Measurements from ENCODE around the gene KCNN3.
A peak's percentile ranks its signal among the peaks of the same experiment; 100 is the strongest.

Gene KCNN3

DNA sequence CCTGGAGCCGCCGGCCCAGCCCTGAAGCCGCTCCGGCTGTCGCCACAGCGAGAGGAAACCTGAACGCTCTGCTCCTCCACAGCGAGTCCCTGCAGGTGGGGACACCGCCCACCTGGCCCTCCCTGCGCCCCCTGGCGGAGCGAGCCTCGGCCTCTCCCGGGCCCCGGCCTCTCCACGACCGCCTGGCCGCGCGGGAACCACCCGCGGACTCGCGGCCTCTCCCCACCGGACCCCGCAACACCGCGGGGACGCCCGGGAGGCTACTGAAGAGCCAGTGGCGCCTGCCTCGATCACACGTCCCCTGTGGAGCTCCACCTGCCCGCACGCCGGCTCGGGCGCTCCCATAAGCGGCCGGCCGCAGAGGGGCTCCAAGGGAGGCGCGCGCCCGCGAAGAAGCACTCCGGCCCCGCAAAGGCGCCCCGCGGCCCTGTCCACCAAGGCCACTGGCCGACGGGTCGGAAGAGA is 109.6 kb downstream of the KCNN3 start:
- H3K4me3 ChIP-seq (ENCODE audit: low read depth, low read length): no peak overlapping the region; the same call in 1 of the 2 replicates
- TF ChIP-seq, protein P1, sequence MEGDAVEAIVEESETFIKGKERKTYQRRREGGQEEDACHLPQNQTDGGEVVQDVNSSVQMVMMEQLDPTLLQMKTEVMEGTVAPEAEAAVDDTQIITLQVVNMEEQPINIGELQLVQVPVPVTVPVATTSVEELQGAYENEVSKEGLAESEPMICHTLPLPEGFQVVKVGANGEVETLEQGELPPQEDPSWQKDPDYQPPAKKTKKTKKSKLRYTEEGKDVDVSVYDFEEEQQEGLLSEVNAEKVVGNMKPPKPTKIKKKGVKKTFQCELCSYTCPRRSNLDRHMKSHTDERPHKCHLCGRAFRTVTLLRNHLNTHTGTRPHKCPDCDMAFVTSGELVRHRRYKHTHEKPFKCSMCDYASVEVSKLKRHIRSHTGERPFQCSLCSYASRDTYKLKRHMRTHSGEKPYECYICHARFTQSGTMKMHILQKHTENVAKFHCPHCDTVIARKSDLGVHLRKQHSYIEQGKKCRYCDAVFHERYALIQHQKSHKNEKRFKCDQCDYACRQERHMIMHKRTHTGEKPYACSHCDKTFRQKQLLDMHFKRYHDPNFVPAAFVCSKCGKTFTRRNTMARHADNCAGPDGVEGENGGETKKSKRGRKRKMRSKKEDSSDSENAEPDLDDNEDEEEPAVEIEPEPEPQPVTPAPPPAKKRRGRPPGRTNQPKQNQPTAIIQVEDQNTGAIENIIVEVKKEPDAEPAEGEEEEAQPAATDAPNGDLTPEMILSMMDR (IDR thresholded peaks at IDR 0.05; ENCODE audit: insufficient read depth, low read depth, low read length, missing control alignments): peak; percentile 77
- DNase-seq (ENCODE audit: low read depth): peak; percentile 65

DNA sequence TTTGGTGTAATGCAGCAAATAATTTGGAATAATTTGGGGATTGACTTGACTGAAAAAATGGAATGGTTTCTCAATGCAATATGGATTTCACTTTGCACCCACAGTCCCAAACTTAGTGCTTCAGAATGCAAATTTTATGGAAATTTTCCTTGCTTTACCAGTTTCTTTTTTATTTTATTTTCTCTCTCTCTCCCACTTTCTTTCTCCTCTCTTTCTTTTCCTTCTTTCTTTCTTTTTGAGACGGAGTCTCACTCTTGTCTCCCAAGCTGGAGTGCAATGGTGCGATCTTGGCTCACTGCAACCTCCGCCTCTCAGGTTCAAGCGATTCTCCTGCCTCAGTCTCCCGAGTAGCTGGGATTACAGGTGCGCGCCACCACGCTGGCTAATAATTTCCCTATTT is 110.3 kb downstream of the KCNN3 start:
- TF ChIP-seq, protein P1 (IDR thresholded peaks at IDR 0.05; ENCODE audit: insufficient read depth, low read depth, low read length, missing control alignments): no peak
- no peak for DNase-seq (ENCODE audit: low read depth)
- no peak overlapping the region for H3K4me3 ChIP-seq (ENCODE audit: low read depth, low read length)

DNA sequence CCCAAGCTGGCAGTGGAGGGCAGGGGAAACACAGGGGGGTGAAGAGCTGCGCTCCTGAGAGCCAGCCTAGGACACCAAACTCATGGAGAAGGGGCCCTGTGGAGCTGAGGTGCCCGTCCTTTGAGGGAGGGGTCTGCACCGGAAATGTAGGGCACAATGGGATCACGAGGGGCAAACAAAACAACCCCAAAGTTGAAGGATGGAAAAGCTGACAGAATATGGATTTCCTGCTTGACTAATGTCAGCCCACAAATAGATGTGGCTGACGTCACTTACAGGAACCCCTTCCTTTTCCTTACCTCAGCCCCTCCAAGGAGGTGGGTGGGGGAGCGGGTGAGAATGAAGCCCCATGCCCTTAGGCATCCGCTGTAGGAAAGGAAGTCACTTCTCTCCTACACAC is 110.9 kb downstream of the KCNN3 start:
- DNase-seq (ENCODE audit: low read depth): no peak
- no peak overlapping the region for H3K4me3 ChIP-seq (ENCODE audit: low read depth, low read length)
- TF ChIP-seq, protein P1 (IDR thresholded peaks at IDR 0.05; ENCODE audit: insufficient read depth, low read depth, low read length, missing control alignments): no peak

DNA sequence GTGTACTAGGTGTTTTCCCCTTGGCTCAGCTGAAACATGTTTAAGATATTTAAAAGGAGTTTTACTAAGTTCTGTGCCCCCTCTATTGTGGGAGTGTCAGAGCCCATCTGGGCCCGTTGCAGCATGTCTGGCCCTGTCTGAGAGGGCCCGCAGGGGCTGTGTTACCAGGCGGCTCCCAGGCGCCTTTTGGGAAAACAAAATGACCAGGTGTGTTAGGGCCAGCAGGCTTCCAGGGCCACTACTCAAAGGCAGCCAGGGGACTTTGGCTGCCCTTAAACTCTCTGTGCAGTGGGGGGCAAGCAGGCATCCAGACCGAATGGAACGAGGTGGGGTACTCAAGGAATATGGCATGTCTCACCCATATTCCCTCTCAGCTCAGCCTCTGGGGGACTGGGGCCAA is 111.7 kb downstream of the KCNN3 start:
- no peak for DNase-seq (ENCODE audit: low read depth)
- no peak overlapping the region for H3K4me3 ChIP-seq (ENCODE audit: low read depth, low read length)
- TF ChIP-seq, protein P1 (IDR thresholded peaks at IDR 0.05; ENCODE audit: insufficient read depth, low read depth, low read length, missing control alignments): no peak

DNA sequence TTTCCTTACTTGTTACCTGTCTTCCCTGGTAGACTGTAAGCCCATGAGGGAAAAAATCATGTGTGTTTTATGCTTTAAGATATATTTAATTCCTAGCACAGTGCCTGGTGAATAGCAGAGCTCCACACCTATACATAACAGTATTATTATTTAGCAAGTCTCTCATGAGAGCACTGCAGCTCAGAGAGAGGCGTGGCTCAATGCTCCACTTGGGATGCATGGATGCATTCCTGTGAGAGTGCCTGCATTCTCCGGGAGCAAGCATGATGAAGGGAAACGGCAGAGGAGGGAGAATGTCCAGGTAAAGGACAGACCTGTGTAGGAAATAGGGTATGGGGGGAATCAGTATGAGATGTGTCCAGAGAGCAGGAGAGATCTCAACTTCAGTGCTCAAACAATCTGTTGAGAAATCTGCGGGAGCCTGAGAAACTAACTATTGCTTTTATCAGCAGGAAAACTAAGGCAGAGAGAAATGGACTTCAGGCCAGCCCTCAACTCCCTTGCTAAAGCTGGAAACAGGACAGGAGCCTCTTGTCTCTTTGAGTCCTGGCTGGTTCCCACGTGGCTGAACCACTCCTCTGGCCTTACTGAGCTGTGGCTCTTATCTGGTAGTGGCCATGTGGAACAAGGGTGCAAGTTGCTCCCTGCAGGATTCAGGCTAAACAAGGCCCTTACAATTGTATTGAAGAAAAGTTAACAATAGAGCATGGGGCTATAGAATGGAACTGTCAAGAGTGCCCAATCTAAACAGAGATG is 113.1 kb downstream of the KCNN3 start:
- TF ChIP-seq, protein P1 (IDR thresholded peaks at IDR 0.05; ENCODE audit: insufficient read depth, low read depth, low read length, missing control alignments): no peak
- DNase-seq (ENCODE audit: low read depth): no peak
- no peak overlapping the region for H3K4me3 ChIP-seq (ENCODE audit: low read depth, low read length)

DNA sequence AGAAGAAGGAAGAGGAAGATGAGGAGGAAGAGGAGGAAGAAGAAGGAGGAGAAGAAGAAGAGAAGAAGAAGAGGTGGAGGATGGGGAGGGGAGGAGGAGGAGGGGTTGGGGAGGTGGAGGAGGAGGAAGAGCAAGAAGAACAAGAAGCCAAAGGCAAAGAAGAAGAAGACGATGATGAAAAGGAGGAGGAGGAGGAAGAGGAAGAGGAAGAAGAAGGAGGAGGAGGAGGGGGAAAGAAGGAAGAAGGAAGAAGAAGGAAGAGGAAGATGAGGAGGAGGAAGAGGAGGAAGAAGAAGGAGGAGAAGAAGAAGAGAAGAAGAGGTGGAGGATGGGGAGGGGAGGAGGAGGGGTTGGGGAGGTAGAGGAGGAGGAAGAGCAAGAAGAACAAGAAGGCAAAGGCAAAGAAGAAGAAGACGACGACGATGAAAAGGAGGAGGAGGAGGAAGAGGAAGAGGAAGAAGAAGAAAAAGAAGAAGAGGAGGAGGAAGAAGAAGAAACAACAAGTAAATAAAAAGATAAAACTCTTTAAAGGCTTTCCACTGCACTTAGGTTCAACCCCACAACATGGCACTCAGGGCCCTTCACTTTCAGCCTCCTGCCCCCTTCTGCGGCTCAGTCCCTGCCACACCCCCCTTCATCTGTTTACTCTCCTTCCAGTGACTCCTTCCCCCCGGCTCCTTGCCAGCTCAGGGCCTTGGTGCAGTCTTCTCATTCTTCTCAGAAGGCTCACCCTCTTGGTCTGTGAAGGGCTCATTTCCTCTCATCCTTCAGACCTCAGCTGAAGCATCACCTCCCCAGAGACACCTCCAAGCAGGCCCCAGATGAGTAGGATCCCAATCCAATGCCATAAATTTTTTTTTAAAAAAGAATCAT is 114.0 kb downstream of the KCNN3 start:
- DNase-seq (ENCODE audit: low read depth): no peak
- no peak overlapping the region for H3K4me3 ChIP-seq (ENCODE audit: low read depth, low read length)
- TF ChIP-seq, protein P1 (IDR thresholded peaks at IDR 0.05; ENCODE audit: insufficient read depth, low read depth, low read length, missing control alignments): no peak
